ENCODE data around the gene LRP1B. TPM values are rescaled to one million over a fixed set of nuclear protein-coding genes. Genes with fewer than 3 reads are reported as not detected.

The LRP1B gene
- total RNA-seq, 1 donor from 2014 or later, result 8.8 TPM

- no peak for TF ChIP-seq CTCF (IDR thresholded peaks at IDR 0.05)
- no peak for TF ChIP-seq POLR2AphosphoS5 (IDR thresholded peaks at IDR 0.05; ENCODE audit: insufficient read depth in 1 of 2, low read depth in 1 of 2)
- no peak for TF ChIP-seq POLR2A (IDR thresholded peaks at IDR 0.05)
- H3K9me3 ChIP-seq, result no peaks in the 10 kb centered on the region
- no peak for DNase-seq (ENCODE audit: extremely low spot score in 2 of 2)
- no peaks in the 10 kb centered on the region for H3K4me1 ChIP-seq
- H3K36me3 ChIP-seq, result no peaks in the 10 kb centered on the region
- no peak overlapping the region for H3K27ac ChIP-seq
- intact Hi-C loops (cut with DNase I), result no loop called here
- no peaks in the 10 kb centered on the region for H3K27me3 ChIP-seq
- H3K4me3 ChIP-seq, result no peak overlapping the region
Observed at GRCh38 chr2:142065156-142065555, 65.7 kb downstream of the LRP1B start.

- Histone ChIP-seq H3K4me3 (no peak overlapping the region), H3K4me1 (no peaks in the 10 kb centered on the region), H3K36me3 (no peaks in the 10 kb centered on the region), H3K27ac (no peak overlapping the region), H3K9me3 (no peaks in the 10 kb centered on the region), H3K27me3 (no peaks in the 10 kb centered on the region)
- no peak for TF ChIP-seq POLR2A (IDR thresholded peaks at IDR 0.05)
- no peak for TF ChIP-seq CTCF (IDR thresholded peaks at IDR 0.05)
- TF ChIP-seq POLR2AphosphoS5 (IDR thresholded peaks at IDR 0.05; ENCODE audit: insufficient read depth in 1 of 2, low read depth in 1 of 2), result no peak
- intact Hi-C loops (cut with DNase I), result no loop called here
- no peak for DNase-seq (ENCODE audit: extremely low spot score in 2 of 2)
Observed at GRCh38 chr2:142061733-142062132, 69.1 kb downstream of the LRP1B start.

- intact Hi-C loops (cut with DNase I), result no loop called here
- H3K27me3 ChIP-seq, result no peaks in the 10 kb centered on the region
- H3K27ac ChIP-seq, result no peak overlapping the region
- no peaks in the 10 kb centered on the region for H3K4me1 ChIP-seq
- H3K9me3 ChIP-seq, result no peaks in the 10 kb centered on the region
- no peak for DNase-seq (ENCODE audit: extremely low spot score in 2 of 2)
- H3K36me3 ChIP-seq, result no peaks in the 10 kb centered on the region
- no peak for TF ChIP-seq POLR2A (IDR thresholded peaks at IDR 0.05)
- TF ChIP-seq CTCF (IDR thresholded peaks at IDR 0.05), result no peak
- no peak for TF ChIP-seq POLR2AphosphoS5 (IDR thresholded peaks at IDR 0.05; ENCODE audit: insufficient read depth in 1 of 2, low read depth in 1 of 2)
- H3K4me3 ChIP-seq, result no peak overlapping the region
Observed at GRCh38 chr2:142058149-142058548, 72.7 kb downstream of the LRP1B start.

GRCh38 chr2:142056784-142057183 lies 74.0 kb downstream of the LRP1B start:
- Histone ChIP-seq H3K36me3 (no peaks in the 10 kb centered on the region), H3K4me1 (no peaks in the 10 kb centered on the region), H3K27me3 (no peaks in the 10 kb centered on the region), H3K4me3 (no peak overlapping the region), H3K27ac (no peak overlapping the region), H3K9me3 (no peaks in the 10 kb centered on the region)
- TF ChIP-seq POLR2AphosphoS5 (IDR thresholded peaks at IDR 0.05; ENCODE audit: insufficient read depth in 1 of 2, low read depth in 1 of 2), result no peak
- intact Hi-C loops (cut with DNase I), result no loop called here
- DNase-seq (ENCODE audit: extremely low spot score in 2 of 2), result no peak

- intact Hi-C loops (cut with DNase I), result no loop called here
- no peak for DNase-seq (ENCODE audit: extremely low spot score in 2 of 2)
- no peaks in the 10 kb centered on the region for H3K36me3 ChIP-seq
- TF ChIP-seq POLR2AphosphoS5 (IDR thresholded peaks at IDR 0.05; ENCODE audit: insufficient read depth in 1 of 2, low read depth in 1 of 2) (no peak), CTCF (IDR thresholded peaks at IDR 0.05) (no peak), POLR2A (IDR thresholded peaks at IDR 0.05) (no peak)
- H3K4me1 ChIP-seq, result no peaks in the 10 kb centered on the region
- H3K4me3 ChIP-seq, result no peak overlapping the region
- no peak overlapping the region for H3K27ac ChIP-seq
- no peaks in the 10 kb centered on the region for H3K9me3 ChIP-seq
- H3K27me3 ChIP-seq, result no peaks in the 10 kb centered on the region
Observed at GRCh38 chr2:142052220-142052863, 78.5 kb downstream of the LRP1B start.

Measured in vagina (tissue), 2 donors.